Endodermal cell (in vitro differentiated cells): Measurements from ENCODE around the gene FGD3. TPM values are rescaled to one million over a fixed set of nuclear protein-coding genes. Genes with fewer than 3 reads are reported as not detected.

Experiments
- DNase-seq: peaks from one replicate; pipeline ENCODE4 v3.0.0-alpha.2; 2017
- H3K27ac ChIP-seq: 2 replicates; pipeline ENCODE4 v1.5.1; 2013; ENCODE audit warnings: mild to moderate bottlenecking, low read depth, low read length, moderate library complexity
- H3K27me3 ChIP-seq: 2 replicates; pipeline ENCODE4 v1.6.1; 2013; ENCODE audit warnings: mild to moderate bottlenecking, low read length, moderate library complexity; ENCODE audit not compliant: insufficient read depth, control insufficient read depth, poor library complexity, severe bottlenecking
- H3K36me3 ChIP-seq: 2 replicates; pipeline ENCODE4 v1.7.0; 2013; ENCODE audit warnings: mild to moderate bottlenecking, low read length, moderate library complexity; ENCODE audit not compliant: control insufficient read depth, insufficient read depth
- H3K4me1 ChIP-seq: one replicate; pipeline ENCODE4 v1.7.0; 2013; ENCODE audit warnings: low read length; ENCODE audit not compliant: control insufficient read depth, insufficient read depth
- H3K4me3 ChIP-seq: 2 replicates; pipeline ENCODE4 v1.5.1; 2013; ENCODE audit warnings: mild to moderate bottlenecking, low read length, moderate library complexity
- H3K9ac ChIP-seq: 2 replicates; pipeline ENCODE4 v1.6.1; 2013; ENCODE audit warnings: mild to moderate bottlenecking, low read length, moderate library complexity; ENCODE audit not compliant: poor library complexity, severe bottlenecking; ENCODE audit errors: extremely low read depth
- H3K9me3 ChIP-seq: 2 replicates; pipeline ENCODE4 v1.6.1; 2013; ENCODE audit warnings: mild to moderate bottlenecking, low read length, moderate library complexity; ENCODE audit not compliant: control insufficient read depth
- H3K27ac Mint-ChIP-seq: 2 replicates; pipeline ENCODE4 v1.8.0; 2020; ENCODE audit warnings: mixed read lengths
- H3K27me3 Mint-ChIP-seq: 2 replicates; pipeline ENCODE4 v1.8.0; 2021; ENCODE audit warnings: mild to moderate bottlenecking, mixed read lengths; ENCODE audit not compliant: insufficient read depth
- H3K36me3 Mint-ChIP-seq: 2 replicates; pipeline ENCODE4 v1.8.0; 2020; ENCODE audit warnings: low read depth, mixed read lengths
- H3K4me1 Mint-ChIP-seq: 2 replicates; pipeline ENCODE4 v1.8.0; 2020; ENCODE audit warnings: mixed read lengths
- H3K4me3 Mint-ChIP-seq: 2 replicates; pipeline ENCODE4 v1.8.0; 2020; ENCODE audit warnings: mild to moderate bottlenecking, moderate library complexity, mixed read lengths
- H3K9me3 Mint-ChIP-seq: 2 replicates; pipeline ENCODE4 v1.8.0; 2020; ENCODE audit warnings: mild to moderate bottlenecking, mixed read lengths
- CTCF ChIP-seq: fragments of 200-600 bp; sonication (generic); conservative IDR thresholded peaks from 2 replicates; pipeline ENCODE4 v1.5.0; 2021; ENCODE audit warnings: antibody characterized with exemption, mild to moderate bottlenecking
- WGBS, 2 experiments: methylation state at CpG; one replicate each; pipeline versions ENCODE4 v1.1.5 to v1.1.7; 2013; ENCODE audit warnings: missing lambda C conversion rate in 2 of 2, mixed read lengths in 1 of 2; ENCODE audit not compliant: insufficient coverage in 1 of 2, insufficient read length in 1 of 2; 5-methylcytosine and 5-hydroxymethylcytosine counted together
- total RNA-seq, 2 donors: library from RNA; stranded (reverse); fragmentation: NEBNext Ultra II Directional in 1 of 2; extraction: Animal tissue kit (Norgen Biotek cat#: 25700) in 1 of 2; gene quantifications; 2 replicates in 1 of 2; 3 replicates in 1 of 2; pipeline ENCODE4 v1.2.1, GENCODE V29; 2021

Gene FGD3
- total RNA-seq, 2 donors from 2014 or later, result 1.4 to 1.9 TPM

GRCh38 chr9:92976431-92976830 lies 29.1 kb downstream of the FGD3 start:
- WGBS, 2 experiments, result 87% methylated on average over 16 of the region's 16 CpGs; no CpG with 5 or more reads in 1 of the 2 experiments
- H3K27ac Mint-ChIP-seq, result no peak overlapping the region

GRCh38 chr9:92977279-92977678 lies 30.0 kb downstream of the FGD3 start:
- no peak overlapping the region for H3K27ac Mint-ChIP-seq
- H3K4me1 ChIP-seq, result no peaks in the 10 kb centered on the region
- H3K27ac ChIP-seq, result no peak overlapping the region
- 90 to 95% methylated on average over 8 to 12 of the region's 12 CpGs for WGBS, 2 experiments
- no peaks in the 10 kb centered on the region for H3K36me3 ChIP-seq
- TF ChIP-seq CTCF, result no peak
- H3K4me3 Mint-ChIP-seq, result no peak overlapping the region
- no peak overlapping the region for H3K4me3 ChIP-seq
- no peak for DNase-seq
- H3K9ac ChIP-seq, result no peak overlapping the region
- H3K36me3 Mint-ChIP-seq, result no peaks in the 10 kb centered on the region
- no peaks in the 10 kb centered on the region for H3K4me1 Mint-ChIP-seq
- H3K9me3 Mint-ChIP-seq, result peaks cover 34% of the 10 kb centered on the region
- no peaks in the 10 kb centered on the region for H3K27me3 Mint-ChIP-seq
- peaks cover 16% of the 10 kb centered on the region for H3K9me3 ChIP-seq
- no peaks in the 10 kb centered on the region for H3K27me3 ChIP-seq

More at GRCh38 chr9:92976431-92976830, 29.1 kb downstream of the FGD3 start:
- Histone ChIP-seq H3K4me3 (no peak overlapping the region), H3K27me3 (no peaks in the 10 kb centered on the region), H3K36me3 (no peaks in the 10 kb centered on the region), H3K27ac (no peak overlapping the region), H3K9me3 (peaks cover 7% of the 10 kb centered on the region), H3K4me1 (no peaks in the 10 kb centered on the region), H3K9ac (no peak overlapping the region)
- H3K4me3 Mint-ChIP-seq, result no peak overlapping the region
- no peaks in the 10 kb centered on the region for H3K27me3 Mint-ChIP-seq
- no peak for DNase-seq
- H3K9me3 Mint-ChIP-seq, result peaks cover 26% of the 10 kb centered on the region
- H3K36me3 Mint-ChIP-seq, result no peaks in the 10 kb centered on the region
- TF ChIP-seq CTCF, result no peak
- no peaks in the 10 kb centered on the region for H3K4me1 Mint-ChIP-seq

DNA sequence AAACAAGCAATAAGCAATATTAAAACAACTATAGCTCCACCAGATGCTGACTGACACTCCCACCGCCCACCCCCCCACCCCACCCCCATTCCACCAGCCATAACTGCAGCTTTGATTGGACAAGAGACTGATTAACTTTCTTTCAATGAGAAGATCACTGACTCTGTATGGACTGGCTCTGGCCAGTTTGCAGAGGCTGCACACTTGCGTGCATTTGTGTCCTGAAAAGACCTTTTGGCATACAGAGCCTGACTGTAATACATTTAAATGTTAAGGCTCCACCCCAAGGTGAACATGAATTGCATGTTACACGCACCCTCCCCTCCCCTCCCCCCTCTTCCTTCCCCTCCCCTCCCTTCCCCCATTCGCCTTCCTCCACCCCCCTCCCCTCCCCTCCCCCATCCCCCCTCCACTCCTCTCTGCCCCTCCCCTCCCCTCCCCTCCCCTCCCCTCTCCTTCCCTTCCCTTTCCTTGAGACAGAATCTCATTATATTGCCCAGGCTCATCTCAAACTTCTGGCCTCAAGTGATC lies 31.1 kb downstream of the FGD3 start:
- Mint-ChIP-seq H3K36me3 (no peaks in the 10 kb centered on the region), H3K4me1 (no peaks in the 10 kb centered on the region)
- TF ChIP-seq CTCF, result no peak

More for the DNA sequence above, 31.1 kb downstream of the FGD3 start:
- H3K9me3 ChIP-seq, result peaks cover 27% of the 10 kb centered on the region
- 96 to 100% methylated on average over 1 of the region's 4 CpGs for WGBS, 2 experiments
- H3K27ac ChIP-seq, result no peak overlapping the region
- Mint-ChIP-seq H3K27me3 (no peaks in the 10 kb centered on the region), H3K9me3 (peaks cover 41% of the 10 kb centered on the region), H3K4me3 (no peak overlapping the region), H3K27ac (no peak overlapping the region)
- no peaks in the 10 kb centered on the region for H3K36me3 ChIP-seq
- no peak overlapping the region for H3K4me3 ChIP-seq
- H3K27me3 ChIP-seq, result no peaks in the 10 kb centered on the region
- H3K4me1 ChIP-seq, result no peaks in the 10 kb centered on the region
- DNase-seq, result no peak
- no peak overlapping the region for H3K9ac ChIP-seq
